GM18861 (cell line): ENCODE data around the gene BLOC1S3.

Source experiments
- ATAC-seq: cut with Tn5 transposase; IDR thresholded peaks from one replicate; pipeline ENCODE4 v1.9.1; 2021; ENCODE audit not compliant: unreplicated experiment

Gene BLOC1S3

GRCh38 chr19:45161738-45162607 lies 16.6 kb upstream of the BLOC1S3 start:
- ATAC-seq: no peak

GRCh38 chr19:45162608-45163143 lies 15.9 kb upstream of the BLOC1S3 start:
- ATAC-seq: no peak

GRCh38 chr19:45163156-45163555 lies 15.4 kb upstream of the BLOC1S3 start:
- ATAC-seq: no peak

GRCh38 chr19:45163751-45164460 lies 14.7 kb upstream of the BLOC1S3 start:
- ATAC-seq: no peak

- peak; percentile 62 for ATAC-seq
Measured at GRCh38 chr19:45164577-45165335, 13.8 kb upstream of the BLOC1S3 start.

- ATAC-seq: no peak
Measured at GRCh38 chr19:45166723-45167252, 11.8 kb upstream of the BLOC1S3 start.

- no peak for ATAC-seq
Measured at GRCh38 chr19:45168767-45169351, 9.7 kb upstream of the BLOC1S3 start.

GRCh38 chr19:45169602-45170001 lies 9.0 kb upstream of the BLOC1S3 start:
- ATAC-seq: no peak

GRCh38 chr19:45170146-45171106 lies 8.2 kb upstream of the BLOC1S3 start:
- ATAC-seq: no peak

GRCh38 chr19:45171211-45171623 lies 7.4 kb upstream of the BLOC1S3 start:
- no peak for ATAC-seq

GRCh38 chr19:45172173-45172572 lies 6.4 kb upstream of the BLOC1S3 start:
- no peak for ATAC-seq

GRCh38 chr19:45172611-45173208 lies 5.9 kb upstream of the BLOC1S3 start:
- no peak for ATAC-seq

GRCh38 chr19:45173816-45174215 lies 4.8 kb upstream of the BLOC1S3 start:
- no peak for ATAC-seq

- no peak for ATAC-seq
Measured at GRCh38 chr19:45175515-45176345, 2.9 kb upstream of the BLOC1S3 start.

GRCh38 chr19:45177817-45178261 lies 745 bp upstream of the BLOC1S3 start, which contains the start of gene TRAPPC6A:
Gene TRAPPC6A (minus strand): TSS chr19:45178237. CDS start chr19:45178218, 19 bp downstream.
- ATAC-seq: peak; percentile 3

- no peak for ATAC-seq
Measured at GRCh38 chr19:45179072-45179891, 698 bp downstream of the BLOC1S3 start.

- no peak for ATAC-seq
Measured at GRCh38 chr19:45179892-45180370, 1.3 kb downstream of the BLOC1S3 start.
